Stimulated activated CD4-positive, alpha-beta T cell treated with anti-CD3 and anti-CD28 coated beads, Interleukin-15, amount 100 ng/mL, for 48 hours (primary cell): Measurements from ENCODE around the gene RABGAP1L.
"Not testable (repeated sequence)": the region's sequence is repeated elsewhere in the genome, so short reads cannot be mapped to it uniquely, and the experiment has no call there.

Experiments used
- DNase-seq, 2 donors: peaks; one replicate each; pipeline ENCODE4 v3.0.0-alpha.2; 2020; ENCODE audit warnings: low read depth in 2 of 2

RABGAP1L gene

GRCh38 chr1:174153085-174153824 lies 6.1 kb upstream of the RABGAP1L start:
- DNase-seq, result no peak

- no peak for DNase-seq
Measured at GRCh38 chr1:174153825-174154107, 5.6 kb upstream of the RABGAP1L start.

GRCh38 chr1:174156437-174156836 lies 2.9 kb upstream of the RABGAP1L start:
- DNase-seq, result no peak

- DNase-seq, result peak in 1 of 2 donors; percentile 29
Measured at GRCh38 chr1:174157157-174157806, 2.0 kb upstream of the RABGAP1L start.

GRCh38 chr1:174158767-174159251 lies 511 bp upstream of the RABGAP1L start:
- no peak for DNase-seq

GRCh38 chr1:174160109-174160473 lies 771 bp downstream of the RABGAP1L start:
- DNase-seq, result peak in 1 of 2 donors; percentile 13

- no peak for DNase-seq
Measured at GRCh38 chr1:174160603-174161002, 1.3 kb downstream of the RABGAP1L start.

GRCh38 chr1:174161813-174162212 lies 2.5 kb downstream of the RABGAP1L start:
- no peak for DNase-seq

GRCh38 chr1:174164826-174165225 lies 5.5 kb downstream of the RABGAP1L start:
- no peak for DNase-seq

GRCh38 chr1:174165471-174166137 lies 6.3 kb downstream of the RABGAP1L start:
- DNase-seq, result no peak

GRCh38 chr1:174166530-174167264 lies 7.4 kb downstream of the RABGAP1L start:
- no peak for DNase-seq

- no peak for DNase-seq
Measured at GRCh38 chr1:174167265-174167803, 8.0 kb downstream of the RABGAP1L start.

- no peak for DNase-seq
Measured at GRCh38 chr1:174169342-174169741, 10.0 kb downstream of the RABGAP1L start.

- DNase-seq, result no peak
Measured at GRCh38 chr1:174171073-174171472, 11.8 kb downstream of the RABGAP1L start.

- no peak for DNase-seq
Measured at GRCh38 chr1:174174461-174175329, 15.4 kb downstream of the RABGAP1L start.

- DNase-seq, result not testable (repeated sequence)
Measured at GRCh38 chr1:174178459-174178858, 19.1 kb downstream of the RABGAP1L start.

GRCh38 chr1:174189428-174190062 lies 30.2 kb downstream of the RABGAP1L start:
- no peak for DNase-seq

GRCh38 chr1:174190691-174191199 lies 31.4 kb downstream of the RABGAP1L start:
- DNase-seq, result no peak

- no peak for DNase-seq
Measured at GRCh38 chr1:174191349-174191862, 32.1 kb downstream of the RABGAP1L start.

- DNase-seq, result no peak
Measured at GRCh38 chr1:174194461-174194860, 35.1 kb downstream of the RABGAP1L start.
